ENCODE measurements around the gene STON1. TPM values are rescaled to one million over a fixed set of nuclear protein-coding genes. Genes with fewer than 3 reads are reported as not detected.
A peak's percentile ranks its signal among the peaks of the same experiment; 100 is the strongest.

The STON1 gene
- total RNA-seq, 1 experiment from 2014 or later: 5.5 TPM

DNA sequence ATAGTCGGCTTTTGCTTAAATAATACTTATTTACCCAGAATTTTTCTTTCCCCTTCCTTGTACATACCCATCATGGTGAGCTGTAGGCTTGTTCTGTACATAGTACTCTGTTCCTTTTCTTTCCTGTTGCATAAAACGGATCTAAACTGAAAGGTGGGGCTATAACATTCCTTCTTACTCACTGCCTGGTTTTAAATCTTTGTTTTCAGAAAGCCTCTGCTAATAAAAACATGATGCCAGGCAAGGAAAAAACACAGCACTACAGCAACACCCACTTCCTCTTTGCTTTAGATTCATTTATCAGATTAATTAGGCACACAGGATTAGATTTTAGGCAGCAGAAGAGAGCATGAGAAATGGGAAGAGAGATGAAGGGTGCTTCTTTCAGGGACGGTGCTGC, 19.6 kb upstream of the STON1 start:
- no peaks in the 10 kb centered on the region for H3K79me2 ChIP-seq (ENCODE audit: insufficient read depth, low read length)
- H3K14ac ChIP-seq (ENCODE audit: insufficient read depth, low read length): no peak overlapping the region
- H2BK5ac ChIP-seq (ENCODE audit: insufficient read length, low read length): no peak overlapping the region
- H2BK120ac ChIP-seq (ENCODE audit: low read depth, low read length, poor library complexity, severe bottlenecking): no peak overlapping the region
- no peak overlapping the region for H2BK20ac ChIP-seq (ENCODE audit: low read depth, low read length, poor library complexity, severe bottlenecking)
- WGBS (ENCODE audit: extremely low coverage, insufficient read length, low lambda C conversion rate): no CpG with 5 or more reads among the region's 3 CpGs
- no peak overlapping the region for H3K9ac ChIP-seq (ENCODE audit: extremely low read depth, insufficient read length, low read length)
- H4K20me1 ChIP-seq (ENCODE audit: control insufficient read depth, insufficient read depth, insufficient read length): no peaks in the 10 kb centered on the region
- no peak overlapping the region for H4K8ac ChIP-seq (replicated peaks; ENCODE audit: insufficient read length, low read depth, low read length)
- peak overlapping the region; percentile 46 to 95 (median 89); a peak in 5 of 7 replicates for H3K27ac Mint-ChIP-seq
- H3K4me1 ChIP-seq (ENCODE audit: insufficient read depth, low read length): peaks cover 2% of the 10 kb centered on the region; the same call in 1 of the 2 replicates
- H3K18ac ChIP-seq (ENCODE audit: insufficient read length, low read depth, low read length): peak overlapping the region; percentile 42
- H3K27me3 ChIP-seq (ENCODE audit: insufficient read depth, low read length): no peaks in the 10 kb centered on the region
- H3K9me3 ChIP-seq (ENCODE audit: control insufficient read depth, low read depth, low read length): no peaks in the 10 kb centered on the region
- H3K56ac ChIP-seq (ENCODE audit: insufficient read length, low read depth, low read length): no peak overlapping the region
- no peak overlapping the region for H2BK15ac ChIP-seq (ENCODE audit: low read depth, low read length)
- H3K4me3 Mint-ChIP-seq: no peak overlapping the region
- no peaks in the 10 kb centered on the region for H3K9me3 Mint-ChIP-seq
- no peak overlapping the region for H3K4me2 ChIP-seq (ENCODE audit: insufficient read depth, insufficient read length, low read length)
- no peaks in the 10 kb centered on the region for H3K23me2 ChIP-seq (ENCODE audit: insufficient read length, low read depth, low read length, poor library complexity, severe bottlenecking)
- H3K36me3 Mint-ChIP-seq (ENCODE audit: insufficient read depth in 1 of 3, low read depth in 3 of 3): peaks cover 14 to 58% (median 36%) of the 10 kb centered on the region in 3 experiments; a peak in 6 of 7 replicates
- H4K91ac ChIP-seq (ENCODE audit: insufficient read length, low read depth, low read length): no peak overlapping the region
- H3K79me1 ChIP-seq (ENCODE audit: insufficient read depth, low read depth, low read length, poor library complexity, severe bottlenecking): no peaks in the 10 kb centered on the region
- no peak overlapping the region for H3K4ac ChIP-seq (ENCODE audit: low read depth, low read length)
- no peak overlapping the region for H2AK5ac ChIP-seq (ENCODE audit: insufficient read length, low read length)
- H2AFZ ChIP-seq (ENCODE audit: low read length): no peak overlapping the region
- no peak overlapping the region for H2BK12ac ChIP-seq (ENCODE audit: insufficient read length, low read depth, low read length)
- no peak overlapping the region for H4K5ac ChIP-seq (ENCODE audit: insufficient read length, low read depth, low read length)
- no peak overlapping the region for H3K27ac ChIP-seq (ENCODE audit: insufficient read length, low read depth, low read length)
- TF ChIP-seq, protein P1, sequence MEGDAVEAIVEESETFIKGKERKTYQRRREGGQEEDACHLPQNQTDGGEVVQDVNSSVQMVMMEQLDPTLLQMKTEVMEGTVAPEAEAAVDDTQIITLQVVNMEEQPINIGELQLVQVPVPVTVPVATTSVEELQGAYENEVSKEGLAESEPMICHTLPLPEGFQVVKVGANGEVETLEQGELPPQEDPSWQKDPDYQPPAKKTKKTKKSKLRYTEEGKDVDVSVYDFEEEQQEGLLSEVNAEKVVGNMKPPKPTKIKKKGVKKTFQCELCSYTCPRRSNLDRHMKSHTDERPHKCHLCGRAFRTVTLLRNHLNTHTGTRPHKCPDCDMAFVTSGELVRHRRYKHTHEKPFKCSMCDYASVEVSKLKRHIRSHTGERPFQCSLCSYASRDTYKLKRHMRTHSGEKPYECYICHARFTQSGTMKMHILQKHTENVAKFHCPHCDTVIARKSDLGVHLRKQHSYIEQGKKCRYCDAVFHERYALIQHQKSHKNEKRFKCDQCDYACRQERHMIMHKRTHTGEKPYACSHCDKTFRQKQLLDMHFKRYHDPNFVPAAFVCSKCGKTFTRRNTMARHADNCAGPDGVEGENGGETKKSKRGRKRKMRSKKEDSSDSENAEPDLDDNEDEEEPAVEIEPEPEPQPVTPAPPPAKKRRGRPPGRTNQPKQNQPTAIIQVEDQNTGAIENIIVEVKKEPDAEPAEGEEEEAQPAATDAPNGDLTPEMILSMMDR (conservative IDR thresholded peaks at IDR 0.05): no peak
- H3T11ph ChIP-seq (ENCODE audit: low read length): no peak overlapping the region
- no peak for DNase-seq
- H3K4me1 Mint-ChIP-seq: peaks cover 40% of the 10 kb centered on the region in 2 experiments
- H3K23ac ChIP-seq (ENCODE audit: insufficient read length, low read depth, low read length): no peak overlapping the region
- no peaks in the 10 kb centered on the region for H3K27me3 Mint-ChIP-seq (ENCODE audit: low read depth)

All from H9 (cell line).